SK-N-SH (cell line): ENCODE data around the gene XPR1.

Experiments used
- CTCF ChIP-seq: fragments of 200-600 bp; sonication (generic); IDR thresholded peaks from 2 replicates; pipeline ENCODE4 v1.6.1; 2017; ENCODE audit warnings: antibody characterized with exemption, mild to moderate bottlenecking, moderate library complexity
- EP300 ChIP-seq, 2 experiments: IDR thresholded peaks; 2 replicates each; pipeline versions ENCODE4 v1.4.0 to v1.6.1; 2012; ENCODE audit warnings: borderline replicate concordance in 1 of 2, low read depth in 1 of 2, low read length in 1 of 2
- POLR2AphosphoS5 ChIP-seq: IDR thresholded peaks from 2 replicates; pipeline ENCODE4 v1.6.1; 2012; ENCODE audit warnings: low read depth, low read length
- RAD21 ChIP-seq: IDR thresholded peaks from 2 replicates; pipeline ENCODE4 v1.6.1; 2012; ENCODE audit warnings: mild to moderate bottlenecking, low read length

- TF ChIP-seq CTCF, result no peak
- TF ChIP-seq RAD21, result no peak
- TF ChIP-seq POLR2AphosphoS5, result no peak
- no peak for TF ChIP-seq EP300 (IDR thresholded peaks at IDR 0.05; ENCODE audit: borderline replicate concordance in 1 of 2, low read depth in 1 of 2, low read length in 1 of 2)
Measured at GRCh38 chr1:180609643-180610555, 21.9 kb upstream of the XPR1 start.
